ENCODE results near the gene LENG8.

- TF ChIP-seq CTCF (IDR thresholded peaks at IDR 0.05), result no peak
- no peak for TF ChIP-seq POLR2A (IDR thresholded peaks at IDR 0.05)
Measured at GRCh38 chr19:54434112-54434872, 14.7 kb upstream of the LENG8 start.

Measured in adrenal gland (tissue), 5 donors.